C4-2B (cell line): ENCODE results near the gene FHOD3.

Source experiments
- H3K27ac ChIP-seq: fragments of 450-650 bp; 2 replicates; pipeline ENCODE4 v1.5.1; 2017
- CTCF ChIP-seq: fragments of 450-650 bp; conservative IDR thresholded peaks from 2 replicates; pipeline ENCODE4 v1.5.1; 2017; ENCODE audit warnings: mild to moderate bottlenecking
- ZFX ChIP-seq: fragments of 450-650 bp; IDR thresholded peaks from 2 replicates; pipeline ENCODE4 v1.6.1; 2017

The FHOD3 gene

GRCh38 chr18:36527051-36527450 is 229.5 kb downstream of the FHOD3 start:
- no peak overlapping the region for H3K27ac ChIP-seq
- TF ChIP-seq ZFX (no peak), CTCF (no peak)

- TF ChIP-seq CTCF (no peak), ZFX (no peak)
- no peak overlapping the region for H3K27ac ChIP-seq
Observed at GRCh38 chr18:36527740-36528455, 230.4 kb downstream of the FHOD3 start.

- TF ChIP-seq CTCF (no peak), ZFX (no peak)
- no peak overlapping the region for H3K27ac ChIP-seq
Observed at GRCh38 chr18:36529747-36530146, 232.2 kb downstream of the FHOD3 start.

GRCh38 chr18:36530676-36531405 is 233.3 kb downstream of the FHOD3 start:
- TF ChIP-seq CTCF (no peak), ZFX (no peak)
- no peak overlapping the region for H3K27ac ChIP-seq

GRCh38 chr18:36531636-36532035 is 234.1 kb downstream of the FHOD3 start:
- no peak for TF ChIP-seq CTCF
- TF ChIP-seq ZFX = no peak
- no peak overlapping the region for H3K27ac ChIP-seq

- TF ChIP-seq CTCF (no peak), ZFX (no peak)
- H3K27ac ChIP-seq = no peak overlapping the region
Observed at GRCh38 chr18:36532394-36532793, 234.9 kb downstream of the FHOD3 start.

GRCh38 chr18:36532815-36533214 is 235.3 kb downstream of the FHOD3 start:
- TF ChIP-seq ZFX (no peak), CTCF (no peak)
- H3K27ac ChIP-seq = no peak overlapping the region
